Right atrium auricular region (tissue), 2 donors: Measurements from ENCODE around the gene RABGGTA. TPM values are rescaled to one million over a fixed set of nuclear protein-coding genes. Genes with fewer than 3 reads are reported as not detected.

ENCODE experiments used
- DNase-seq: peaks from one replicate; pipeline ENCODE4 v3.0.0-alpha.2; 2019; ENCODE audit warnings: low spot score
- H3K27ac ChIP-seq, 2 donors: fragments of 200-600 bp; sonication (generic); 1 replicate in 1 of 2; 2 replicates in 1 of 2; pipeline ENCODE4 v1.5.1; 2016 to 2019
- H3K27me3 ChIP-seq, 2 donors: fragments of 200-600 bp; sonication (generic); one replicate each; pipeline versions ENCODE4 v1.5.1 to v1.6.0; 2017 to 2019
- H3K36me3 ChIP-seq: fragments of 200-600 bp; sonication (generic); one replicate; pipeline ENCODE4 v1.5.1; 2016
- H3K4me1 ChIP-seq, 2 donors: fragments of 200-600 bp; sonication (generic); one replicate each; pipeline versions ENCODE4 v1.5.1 to v1.6.0; 2017 to 2019
- H3K4me3 ChIP-seq, 2 donors: fragments of 200-600 bp; sonication (generic); 1 replicate in 1 of 2; 2 replicates in 1 of 2; pipeline ENCODE4 v1.5.1; 2017 to 2019; ENCODE audit warnings: mild to moderate bottlenecking in 1 of 2, moderate library complexity in 1 of 2
- H3K9me3 ChIP-seq, 2 donors: fragments of 200-600 bp; sonication (generic); one replicate each; pipeline ENCODE4 v1.5.1; 2019
- total RNA-seq, 2 donors: library from RNA; depleted of rRNA; stranded (reverse); fragments of >200 nt; gene quantifications; one replicate each; pipeline ENCODE4 v1.1.0, GENCODE V29; 2016
- TF ChIP-seq, protein P1 (sequence below), 2 donors: fragments of 200-600 bp; sonication (generic); IDR thresholded peaks; one replicate each; pipeline ENCODE4 v1.5.1; 2019; ENCODE audit warnings: antibody characterized with exemption in 2 of 2

The RABGGTA gene
- total RNA-seq, 2 donors from 2014 or later = 21.3 to 22.2 TPM

DNA sequence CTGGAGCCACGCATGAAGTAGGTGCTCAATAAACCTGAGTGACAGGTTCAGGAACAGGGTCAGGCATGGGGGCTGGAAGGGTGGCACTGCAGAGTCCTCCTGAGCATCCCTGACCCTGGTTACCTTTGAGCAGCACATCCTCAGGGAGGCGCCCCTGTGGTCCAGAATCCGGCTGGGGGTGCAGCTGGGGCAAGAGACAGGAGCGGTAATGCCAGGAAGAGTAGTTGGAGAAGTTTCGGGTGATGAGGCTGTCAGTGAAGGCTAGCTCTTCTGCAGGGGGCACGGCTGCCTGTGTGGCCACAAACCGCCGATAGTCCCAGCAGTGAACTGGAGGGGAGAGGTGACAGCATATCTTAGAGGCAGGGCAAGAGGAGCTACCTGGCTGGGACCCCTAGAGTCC, 2.0 kb downstream of the RABGGTA start:
- peaks cover 9% of the 10 kb centered on the region for H3K36me3 ChIP-seq
- TF ChIP-seq, protein P1, sequence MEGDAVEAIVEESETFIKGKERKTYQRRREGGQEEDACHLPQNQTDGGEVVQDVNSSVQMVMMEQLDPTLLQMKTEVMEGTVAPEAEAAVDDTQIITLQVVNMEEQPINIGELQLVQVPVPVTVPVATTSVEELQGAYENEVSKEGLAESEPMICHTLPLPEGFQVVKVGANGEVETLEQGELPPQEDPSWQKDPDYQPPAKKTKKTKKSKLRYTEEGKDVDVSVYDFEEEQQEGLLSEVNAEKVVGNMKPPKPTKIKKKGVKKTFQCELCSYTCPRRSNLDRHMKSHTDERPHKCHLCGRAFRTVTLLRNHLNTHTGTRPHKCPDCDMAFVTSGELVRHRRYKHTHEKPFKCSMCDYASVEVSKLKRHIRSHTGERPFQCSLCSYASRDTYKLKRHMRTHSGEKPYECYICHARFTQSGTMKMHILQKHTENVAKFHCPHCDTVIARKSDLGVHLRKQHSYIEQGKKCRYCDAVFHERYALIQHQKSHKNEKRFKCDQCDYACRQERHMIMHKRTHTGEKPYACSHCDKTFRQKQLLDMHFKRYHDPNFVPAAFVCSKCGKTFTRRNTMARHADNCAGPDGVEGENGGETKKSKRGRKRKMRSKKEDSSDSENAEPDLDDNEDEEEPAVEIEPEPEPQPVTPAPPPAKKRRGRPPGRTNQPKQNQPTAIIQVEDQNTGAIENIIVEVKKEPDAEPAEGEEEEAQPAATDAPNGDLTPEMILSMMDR (IDR thresholded peaks at IDR 0.05) = no peak

DNA sequence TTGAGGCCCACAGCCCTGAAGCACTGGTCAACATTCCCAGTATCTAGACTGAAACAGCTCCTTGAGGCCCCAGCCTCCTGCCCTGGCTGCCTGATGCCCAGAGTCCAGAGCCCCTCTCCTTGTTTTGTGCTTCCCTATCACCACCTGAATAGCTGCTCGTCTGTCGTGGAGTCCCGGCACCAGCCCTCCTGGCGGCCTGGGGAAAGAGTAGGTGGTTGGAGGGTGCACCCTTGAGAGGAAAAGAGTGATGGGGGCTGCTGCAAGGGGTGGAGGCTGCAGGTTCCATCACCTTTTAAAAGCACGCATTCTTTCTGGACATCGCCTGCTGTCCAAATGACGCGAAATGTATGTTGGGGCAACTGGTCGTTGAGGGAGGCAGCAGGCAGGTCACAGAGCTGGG, 3.2 kb downstream of the RABGGTA start:
- no peak for DNase-seq
- peaks cover 9% of the 10 kb centered on the region for H3K36me3 ChIP-seq

More for the DNA sequence above, 2.0 kb downstream of the RABGGTA start:
- Histone ChIP-seq H3K27ac (no peak overlapping the region), H3K27me3 (no peaks in the 10 kb centered on the region), H3K9me3 (no peaks in the 10 kb centered on the region), H3K4me3 (no peak overlapping the region), H3K4me1 (peaks cover 0 to 11% of the 10 kb centered on the region in 2 donors)
- no peak for DNase-seq

DNA sequence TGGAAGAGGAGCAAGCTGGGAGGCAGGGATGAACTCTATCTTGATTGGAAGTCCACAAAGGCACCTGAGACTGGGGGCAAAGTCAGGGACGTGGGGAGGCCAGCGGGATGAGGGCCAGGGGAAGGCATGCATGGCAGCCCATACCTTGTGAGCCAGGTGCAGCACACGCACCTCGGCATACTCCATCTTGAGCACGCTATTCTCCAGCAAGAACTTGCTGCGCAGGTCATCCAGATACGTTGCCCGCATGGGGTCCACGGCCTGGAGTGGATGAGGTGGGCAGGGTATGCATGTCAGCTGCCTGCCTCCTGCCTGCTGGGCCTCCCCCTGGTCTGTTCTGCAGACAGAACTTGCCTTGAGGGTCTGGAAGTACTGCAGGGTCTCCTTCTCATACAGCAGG, 3.9 kb downstream of the RABGGTA start:
- H3K36me3 ChIP-seq = peaks cover 9% of the 10 kb centered on the region
- no peak for DNase-seq

More for the DNA sequence above, 3.2 kb downstream of the RABGGTA start:
- H3K27me3 ChIP-seq = no peaks in the 10 kb centered on the region
- H3K27ac ChIP-seq = no peak overlapping the region
- H3K9me3 ChIP-seq = no peaks in the 10 kb centered on the region
- TF ChIP-seq, protein P1 (IDR thresholded peaks at IDR 0.05) = no peak
- no peak overlapping the region for H3K4me3 ChIP-seq
- H3K4me1 ChIP-seq = peaks cover 0 to 11% of the 10 kb centered on the region in 2 donors

DNA sequence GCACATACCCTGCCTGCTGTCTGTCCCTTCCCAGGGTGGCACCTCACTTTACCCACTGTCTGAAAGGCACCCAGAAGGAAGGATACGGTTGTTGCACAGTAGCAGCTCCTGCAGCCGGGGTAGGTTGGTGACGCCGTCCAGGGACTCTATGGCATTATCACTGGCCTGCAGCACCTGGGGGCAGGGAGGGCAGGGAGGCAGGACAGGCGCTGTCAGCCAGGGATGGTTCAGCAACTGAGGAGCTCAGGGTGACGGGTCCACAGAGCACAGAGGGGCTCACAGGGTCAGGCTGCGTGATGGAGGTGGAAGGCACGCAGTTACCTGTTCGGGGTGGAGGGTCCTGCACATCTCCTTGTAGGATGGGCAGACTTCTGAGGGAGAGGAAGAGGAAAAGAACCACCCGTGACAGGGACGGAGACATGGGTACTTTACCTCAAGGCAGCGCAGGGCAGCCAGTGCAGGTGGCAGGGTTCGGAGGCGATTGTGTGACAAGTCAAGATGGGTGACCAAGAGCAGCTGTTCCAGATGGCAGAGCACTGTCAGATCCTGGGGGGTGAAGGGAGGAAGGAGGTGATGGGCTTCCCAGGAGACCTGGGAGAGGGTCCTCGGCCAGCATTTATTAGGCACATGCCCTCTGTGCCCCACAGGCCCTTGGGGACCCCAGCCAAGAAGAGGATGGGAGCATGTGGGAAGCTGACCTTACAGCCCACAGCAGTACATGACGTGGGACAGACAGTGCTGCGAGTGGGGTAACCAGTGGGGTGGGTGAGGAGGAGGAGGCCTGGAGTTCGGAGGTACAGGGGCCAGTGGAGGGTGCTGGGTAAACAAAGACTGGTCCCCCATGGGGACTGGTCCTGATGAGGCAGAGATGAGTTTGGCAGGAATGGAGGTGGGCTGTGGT, 4.8 kb downstream of the RABGGTA start:
- no peak overlapping the region for H3K27ac ChIP-seq
- peaks cover 9% of the 10 kb centered on the region for H3K36me3 ChIP-seq
- DNase-seq = no peak
- peaks cover 0 to 6% of the 10 kb centered on the region in 2 donors for H3K4me1 ChIP-seq
- no peaks in the 10 kb centered on the region for H3K9me3 ChIP-seq
- no peak overlapping the region for H3K4me3 ChIP-seq
- TF ChIP-seq, protein P1 (IDR thresholded peaks at IDR 0.05) = no peak
- H3K27me3 ChIP-seq = no peaks in the 10 kb centered on the region

More for the DNA sequence above, 3.9 kb downstream of the RABGGTA start:
- Histone ChIP-seq H3K27ac (no peak overlapping the region), H3K27me3 (no peaks in the 10 kb centered on the region), H3K4me1 (peaks cover 0 to 11% of the 10 kb centered on the region in 2 donors), H3K9me3 (no peaks in the 10 kb centered on the region), H3K4me3 (no peak overlapping the region)
- TF ChIP-seq, protein P1 (IDR thresholded peaks at IDR 0.05) = no peak

DNA sequence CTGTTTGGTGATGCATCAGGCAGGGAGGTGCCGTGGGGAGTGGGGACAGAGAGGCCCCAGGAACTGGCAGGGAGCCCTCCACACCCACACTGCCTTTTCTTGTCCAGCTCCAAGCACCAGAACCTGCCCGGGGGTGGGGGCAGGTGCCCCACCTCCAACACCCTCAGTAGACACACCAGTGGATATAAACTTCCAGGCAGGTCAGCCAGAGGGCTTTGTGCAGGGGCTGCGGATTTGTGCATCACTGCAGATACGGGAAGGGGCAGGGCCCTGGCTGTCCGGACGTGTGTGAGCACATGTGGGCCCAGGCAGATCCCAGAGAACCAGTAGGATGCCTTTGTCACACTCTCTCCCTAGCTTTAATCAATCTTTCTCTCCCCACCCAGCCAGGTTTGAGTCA, 7.1 kb downstream of the RABGGTA start:
- no peak for DNase-seq
- Histone ChIP-seq H3K36me3 (peaks cover 9% of the 10 kb centered on the region), H3K27me3 (no peaks in the 10 kb centered on the region), H3K27ac (no peak overlapping the region), H3K4me3 (no peak overlapping the region), H3K4me1 (no peaks in the 10 kb centered on the region), H3K9me3 (no peaks in the 10 kb centered on the region)
- TF ChIP-seq, protein P1 (IDR thresholded peaks at IDR 0.05) = no peak
